AG04449 (cell line): Measurements from ENCODE around the gene BEND6.

Source experiments
- CTCF ChIA-PET: fragments of 350-600 bp; formaldehyde crosslinking; extraction: SDS; loops from one replicate; lab custom pipeline; 2021; ENCODE audit warnings: antibody characterized with exemption; lab: Yijun Ruan, JAX
- POLR2A ChIA-PET: fragments of 400-600, 350-600 bp; formaldehyde crosslinking; extraction: SDS; loops from one replicate; lab custom pipeline; 2020; ENCODE audit warnings: antibody characterized with exemption, inconsistent platforms; lab: Yijun Ruan, JAX
- DNase-seq: peaks from one replicate; pipeline ENCODE4 v3.0.0-alpha.2; 2010; ENCODE audit warnings: low read depth, low spot score
- H3K4me3 ChIP-seq: 2 replicates; pipeline ENCODE4 v1.5.1; 2011; ENCODE audit warnings: low read depth, mild to moderate bottlenecking, control low read depth, low read length
- CTCF ChIP-seq: IDR thresholded peaks from one replicate; pipeline ENCODE4 v1.5.1; 2011; ENCODE audit warnings: mild to moderate bottlenecking, moderate library complexity, low read length, control low read depth, inconsistent platforms; ENCODE audit not compliant: insufficient read depth; ENCODE audit errors: missing control alignments

Gene BEND6

GRCh38 chr6:56947924-56948323 lies 7.0 kb upstream of the BEND6 start:
- TF ChIP-seq CTCF, result no peak
- H3K4me3 ChIP-seq, result no peak overlapping the region
- CTCF ChIA-PET, result interaction anchor here (1.3 to 2.0 kb wide), 4 partner anchors 12 to 73 kb away, joined by 3 to 7 read pairs (median 5); no protein-coding TSS in a partner anchor
- POLR2A ChIA-PET, result interaction anchor here (0.9 kb wide), 1 partner anchor 46 kb away, joined by 3 read pairs; no protein-coding TSS in a partner anchor
- DNase-seq, result no peak

GRCh38 chr6:56949265-56949664 lies 5.6 kb upstream of the BEND6 start:
- ChIA-PET POLR2A (no interaction called here), CTCF (interaction anchor here (1.4 to 2.0 kb wide), 2 partner anchors 13 to 45 kb away, joined by 3 to 7 read pairs; no protein-coding TSS in a partner anchor)
- H3K4me3 ChIP-seq, result no peak overlapping the region
- DNase-seq, result no peak
- TF ChIP-seq CTCF, result no peak

GRCh38 chr6:56949925-56950495 lies 4.9 kb upstream of the BEND6 start:
- no peak for TF ChIP-seq CTCF
- CTCF ChIA-PET, result interaction anchor here (1.1 to 8.8 kb wide), 3 partner anchors 9 to 367 kb away, joined by 3 to 123 read pairs (median 4); no protein-coding TSS in a partner anchor
- no peak overlapping the region for H3K4me3 ChIP-seq
- POLR2A ChIA-PET, result interaction anchor here (0.9 kb wide), 1 partner anchor 11 kb away, joined by 4 read pairs; no protein-coding TSS in a partner anchor
- no peak for DNase-seq

GRCh38 chr6:56951049-56951831 lies 3.7 kb upstream of the BEND6 start:
- peak overlapping the region; percentile 21 for H3K4me3 ChIP-seq
- ChIA-PET CTCF (interaction anchor here (0.8 to 8.8 kb wide), 9 partner anchors 8 to 367 kb away, joined by 3 to 123 read pairs (median 3); partner anchors contain the start of gene PRIM2), POLR2A (interaction anchor here (0.9 kb wide), 1 partner anchor 12 kb away, joined by 4 read pairs; no protein-coding TSS in a partner anchor)
- TF ChIP-seq CTCF, result no peak
- no peak for DNase-seq

GRCh38 chr6:56953597-56954402 lies 1.1 kb upstream of the BEND6 start:
- no peak for TF ChIP-seq CTCF
- ChIA-PET POLR2A (interaction anchor here (1.8 kb wide), 1 partner anchor 50 kb away, joined by 5 read pairs; no protein-coding TSS in a partner anchor), CTCF (interaction anchor here (0.8 to 8.8 kb wide), 11 partner anchors 13 to 363 kb away, joined by 3 to 123 read pairs (median 5); partner anchors contain the start of gene PRIM2)
- DNase-seq, result no peak
- peak overlapping the region; percentile 88 for H3K4me3 ChIP-seq
